SK-N-SH (cell line): ENCODE data around the gene GRPEL2. TPM values are rescaled to one million over a fixed set of nuclear protein-coding genes. Genes with fewer than 3 reads are reported as not detected.

Experiments used
- CTCF ChIA-PET: fragments of 300-600, 350-600 bp; formaldehyde crosslinking; extraction: SDS; loops from one replicate; lab custom pipeline; 2021; lab: Yijun Ruan, JAX
- POLR2A ChIA-PET: fragments of 350-600 bp; sonication (Branson Sonifier 250); formaldehyde crosslinking; extraction: SDS; loops from one replicate; lab custom pipeline; 2020; ENCODE audit warnings: antibody characterized with exemption, inconsistent platforms; lab: Yijun Ruan, JAX
- DNase-seq: peaks from one replicate; pipeline ENCODE4 v3.0.0; 2012
- H2AFZ ChIP-seq: fragments of 200-600 bp; sonication (generic); 2 replicates; pipeline ENCODE4 v1.8.1; 2016; ENCODE audit warnings: antibody characterized with exemption, mild to moderate bottlenecking, low read depth
- H3F3A ChIP-seq: fragments of 200-600 bp; sonication (generic); replicated peaks from 2 replicates; pipeline ENCODE3; 2016; ENCODE audit warnings: antibody characterized with exemption, mild to moderate bottlenecking; ENCODE audit not compliant: insufficient read depth
- H3K27ac ChIP-seq, 2 experiments: fragments of 200-500 bp in 1 of 2; fragments of 200-600 bp in 1 of 2; sonication (Bioruptor generic) in 1 of 2; sonication (generic), shearing (Covaris generic) in 1 of 2; 2 replicates each; pipeline versions ENCODE4 v1.5.1 to v1.6.1; 2014 to 2016; ENCODE audit warnings: low read depth in 2 of 2, inconsistent platforms in 1 of 2, low read length in 1 of 2, mild to moderate bottlenecking in 1 of 2, mixed read lengths in 1 of 2
- H3K27me3 ChIP-seq: fragments of 200-600 bp; sonication (generic), shearing (Covaris generic); 2 replicates; pipeline ENCODE4 v1.6.1; 2016; ENCODE audit warnings: mixed run types; ENCODE audit not compliant: insufficient read depth
- H3K36me3 ChIP-seq, 2 experiments: fragments of 200-500 bp in 1 of 2; fragments of 200-600 bp in 1 of 2; sonication (Bioruptor generic) in 1 of 2; sonication (generic) in 1 of 2; replicated peaks in 1 of 2; 2 replicates each; pipeline versions ENCODE3 to v1.5.1; 2014 to 2016; ENCODE audit warnings: low read length in 1 of 2, mild to moderate bottlenecking in 1 of 2; ENCODE audit not compliant: insufficient read depth in 2 of 2, control insufficient read depth in 1 of 2
- H3K4me1 ChIP-seq, 2 experiments: fragments of 200-500 bp in 1 of 2; fragments of 200-600 bp in 1 of 2; sonication (Bioruptor generic) in 1 of 2; sonication (generic), shearing (Covaris generic) in 1 of 2; 2 replicates each; pipeline versions ENCODE4 v1.5.1 to v1.6.1; 2014 to 2016; ENCODE audit warnings: low read depth in 1 of 2, low read length in 1 of 2, mixed run types in 1 of 2; ENCODE audit not compliant: insufficient read depth in 2 of 2, control insufficient read depth in 1 of 2
- H3K4me2 ChIP-seq: fragments of 200-600 bp; sonication (generic), shearing (Covaris generic); 2 replicates; pipeline ENCODE4 v1.6.1; 2017; ENCODE audit warnings: mixed run types
- H3K4me3 ChIP-seq, 2 experiments: fragments of 200-500 bp in 1 of 2; fragments of 200-600 bp in 1 of 2; sonication (Bioruptor generic) in 1 of 2; sonication (generic), shearing (Covaris generic) in 1 of 2; 2 replicates each; pipeline versions ENCODE4 v1.5.1 to v1.8.1; 2014 to 2016; ENCODE audit warnings: low read depth in 2 of 2, inconsistent platforms in 1 of 2, low read length in 1 of 2, mild to moderate bottlenecking in 1 of 2, mixed read lengths in 1 of 2, moderate library complexity in 1 of 2
- H3K79me2 ChIP-seq: fragments of 200-600 bp; sonication (generic); 2 replicates; pipeline ENCODE4 v1.8.1; 2017; ENCODE audit warnings: mild to moderate bottlenecking; ENCODE audit not compliant: insufficient read depth
- H3K9ac ChIP-seq: fragments of 200-600 bp; sonication (generic); 2 replicates; pipeline ENCODE4 v1.6.1; 2017; ENCODE audit warnings: mixed run types
- H3K9me2 ChIP-seq: fragments of 200-600 bp; sonication (generic); 2 replicates; pipeline ENCODE4 v1.6.1; 2017; ENCODE audit warnings: mixed run types
- H3K9me3 ChIP-seq: fragments of 200-600 bp; sonication (generic); 2 replicates; pipeline ENCODE4 v1.6.1; 2017; ENCODE audit warnings: mixed run types, mild to moderate bottlenecking, moderate library complexity
- H4K20me1 ChIP-seq: fragments of 200-600 bp; sonication (generic); 2 replicates; pipeline ENCODE4 v1.6.1; 2017; ENCODE audit warnings: mild to moderate bottlenecking, mixed run types; ENCODE audit not compliant: insufficient read depth
- ELF1 ChIP-seq: IDR thresholded peaks from 2 replicates; pipeline ENCODE4 v1.4.0; 2012
- FOSL2 ChIP-seq: IDR thresholded peaks from 2 replicates; pipeline ENCODE4 v1.4.0; 2012; ENCODE audit warnings: low read depth, mild to moderate bottlenecking, moderate library complexity, borderline replicate concordance
- GATA2 ChIP-seq: sonication (generic); formaldehyde crosslinking; IDR thresholded peaks from 2 replicates; pipeline ENCODE4 v1.5.0; 2020; ENCODE audit warnings: mild to moderate bottlenecking, missing genetic modification reagents
- MXI1 ChIP-seq: IDR thresholded peaks from 2 replicates; pipeline ENCODE4 v1.6.1; 2012; ENCODE audit warnings: mild to moderate bottlenecking, low read depth, low read length, improper control_type of control experiment
- NFIC ChIP-seq: IDR thresholded peaks from 2 replicates; pipeline ENCODE4 v1.4.0; 2012; ENCODE audit warnings: borderline replicate concordance
- RFX5 ChIP-seq: IDR thresholded peaks from 2 replicates; pipeline ENCODE4 v1.6.1; 2012; ENCODE audit warnings: mild to moderate bottlenecking, improper control_type of control experiment, low read length
- RXRA ChIP-seq: IDR thresholded peaks from 2 replicates; pipeline ENCODE4 v1.4.0; 2012; ENCODE audit warnings: low read depth, mild to moderate bottlenecking, borderline replicate concordance
- TCF12 ChIP-seq: IDR thresholded peaks from 2 replicates; pipeline ENCODE4 v1.4.0; 2012
- polyA plus RNA-seq, 3 experiments: library from polyadenylated mRNA; depleted of rRNA; stranded (reverse); fragments of >200 nt; gene quantifications; 2 replicates each; pipeline ENCODE4 v1.2.3, GENCODE V29; 2012
- TF ChIP-seq, protein P1 (sequence below): fragments of 150-350 bp; IDR thresholded peaks from 2 replicates; pipeline ENCODE4 v1.6.1; 2017; ENCODE audit warnings: antibody characterized with exemption, low read length, low read depth, borderline replicate concordance
- TF ChIP-seq, protein P2 (sequence below): fragments of 200-600 bp; sonication (generic); IDR thresholded peaks from 2 replicates; pipeline ENCODE4 v1.6.1; 2017; ENCODE audit warnings: antibody characterized with exemption, mild to moderate bottlenecking, moderate library complexity
- TF ChIP-seq, protein P3 (sequence below): fragments of 150-350 bp; IDR thresholded peaks from 2 replicates; pipeline ENCODE4 v1.6.1; 2016; ENCODE audit warnings: mild to moderate bottlenecking, low read depth, low read length

Gene GRPEL2
- polyA plus RNA-seq, 1 of the 3 experiments (the other 2 are of a cell fraction): 4.6 TPM

DNA sequence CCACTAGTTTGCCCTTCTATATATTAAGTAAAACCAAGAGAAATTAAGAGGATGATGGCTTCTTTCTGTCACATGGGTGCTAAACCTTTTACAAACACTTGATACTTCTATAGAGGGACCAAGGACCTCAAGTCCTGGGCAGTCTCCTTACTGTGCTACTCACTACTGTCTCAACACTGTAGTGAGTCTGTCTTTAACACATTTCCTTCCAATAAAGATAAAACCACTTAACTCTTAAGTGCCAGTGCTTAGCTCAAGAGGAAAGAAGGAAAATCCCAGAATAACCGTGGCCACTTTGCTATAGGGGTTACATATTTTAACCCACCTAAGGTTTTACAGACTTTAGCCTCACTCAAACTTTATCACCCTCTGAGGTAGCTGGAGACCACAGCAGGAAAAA lies 4.4 kb upstream of the GRPEL2 start (continued):
- TF ChIP-seq, protein P1, sequence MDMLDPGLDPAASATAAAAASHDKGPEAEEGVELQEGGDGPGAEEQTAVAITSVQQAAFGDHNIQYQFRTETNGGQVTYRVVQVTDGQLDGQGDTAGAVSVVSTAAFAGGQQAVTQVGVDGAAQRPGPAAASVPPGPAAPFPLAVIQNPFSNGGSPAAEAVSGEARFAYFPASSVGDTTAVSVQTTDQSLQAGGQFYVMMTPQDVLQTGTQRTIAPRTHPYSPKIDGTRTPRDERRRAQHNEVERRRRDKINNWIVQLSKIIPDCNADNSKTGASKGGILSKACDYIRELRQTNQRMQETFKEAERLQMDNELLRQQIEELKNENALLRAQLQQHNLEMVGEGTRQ: no peak
- no peak for TF ChIP-seq RXRA
- no peak for TF ChIP-seq NFIC
- TF ChIP-seq TCF12: no peak

DNA sequence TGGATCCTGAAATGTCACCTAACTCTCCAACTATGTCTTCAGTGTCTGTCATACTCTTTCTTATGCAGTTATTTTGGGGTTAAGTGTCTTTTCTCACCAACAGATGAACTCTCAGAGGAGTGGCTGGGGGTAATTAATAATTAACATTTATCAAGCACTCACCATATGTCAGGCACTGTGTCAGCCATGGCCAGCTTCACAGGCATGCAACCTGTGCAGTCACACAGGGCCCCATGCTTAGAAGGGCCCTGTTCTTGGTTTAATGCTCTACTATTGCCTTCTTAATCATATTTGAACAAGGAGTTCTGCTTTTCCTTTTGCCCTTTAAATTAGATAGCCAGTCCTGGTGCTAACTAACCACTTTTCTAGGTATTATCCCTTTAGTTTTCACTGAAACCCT lies 3.4 kb upstream of the GRPEL2 start:
- ChIA-PET POLR2A (interaction anchor here (0.9 kb wide), 1 partner anchor 22 kb away, joined by 3 read pairs; no protein-coding TSS in a partner anchor), CTCF (interaction anchor here (0.9 to 1.7 kb wide), 6 partner anchors 17 to 101 kb away, joined by 3 to 6 read pairs (median 4); no protein-coding TSS in a partner anchor)
- Histone ChIP-seq H3K4me3 (no peak overlapping the region), H3K4me2 (no peak overlapping the region), H3F3A (peaks cover 6% of the 10 kb centered on the region), H3K27ac (no peak overlapping the region), H3K79me2 (peaks cover 15% of the 10 kb centered on the region), H3K27me3 (no peaks in the 10 kb centered on the region), H3K9me2 (no peaks in the 10 kb centered on the region), H4K20me1 (no peaks in the 10 kb centered on the region), H3K9ac (no peak overlapping the region), H3K36me3 (no peaks in the 10 kb centered on the region), H2AFZ (no peak overlapping the region), H3K9me3 (no peaks in the 10 kb centered on the region), H3K4me1 (peaks cover 0 to under 1% of the 10 kb centered on the region in 2 experiments; a peak in 1 of 4 replicates)
- TF ChIP-seq, protein P2, sequence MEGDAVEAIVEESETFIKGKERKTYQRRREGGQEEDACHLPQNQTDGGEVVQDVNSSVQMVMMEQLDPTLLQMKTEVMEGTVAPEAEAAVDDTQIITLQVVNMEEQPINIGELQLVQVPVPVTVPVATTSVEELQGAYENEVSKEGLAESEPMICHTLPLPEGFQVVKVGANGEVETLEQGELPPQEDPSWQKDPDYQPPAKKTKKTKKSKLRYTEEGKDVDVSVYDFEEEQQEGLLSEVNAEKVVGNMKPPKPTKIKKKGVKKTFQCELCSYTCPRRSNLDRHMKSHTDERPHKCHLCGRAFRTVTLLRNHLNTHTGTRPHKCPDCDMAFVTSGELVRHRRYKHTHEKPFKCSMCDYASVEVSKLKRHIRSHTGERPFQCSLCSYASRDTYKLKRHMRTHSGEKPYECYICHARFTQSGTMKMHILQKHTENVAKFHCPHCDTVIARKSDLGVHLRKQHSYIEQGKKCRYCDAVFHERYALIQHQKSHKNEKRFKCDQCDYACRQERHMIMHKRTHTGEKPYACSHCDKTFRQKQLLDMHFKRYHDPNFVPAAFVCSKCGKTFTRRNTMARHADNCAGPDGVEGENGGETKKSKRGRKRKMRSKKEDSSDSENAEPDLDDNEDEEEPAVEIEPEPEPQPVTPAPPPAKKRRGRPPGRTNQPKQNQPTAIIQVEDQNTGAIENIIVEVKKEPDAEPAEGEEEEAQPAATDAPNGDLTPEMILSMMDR: no peak
- TF ChIP-seq ELF1: no peak
- TF ChIP-seq MXI1: no peak
- TF ChIP-seq RXRA: no peak
- no peak for TF ChIP-seq GATA2 (CRISPR knock-in tag)
- no peak for TF ChIP-seq FOSL2
- TF ChIP-seq, protein P3, sequence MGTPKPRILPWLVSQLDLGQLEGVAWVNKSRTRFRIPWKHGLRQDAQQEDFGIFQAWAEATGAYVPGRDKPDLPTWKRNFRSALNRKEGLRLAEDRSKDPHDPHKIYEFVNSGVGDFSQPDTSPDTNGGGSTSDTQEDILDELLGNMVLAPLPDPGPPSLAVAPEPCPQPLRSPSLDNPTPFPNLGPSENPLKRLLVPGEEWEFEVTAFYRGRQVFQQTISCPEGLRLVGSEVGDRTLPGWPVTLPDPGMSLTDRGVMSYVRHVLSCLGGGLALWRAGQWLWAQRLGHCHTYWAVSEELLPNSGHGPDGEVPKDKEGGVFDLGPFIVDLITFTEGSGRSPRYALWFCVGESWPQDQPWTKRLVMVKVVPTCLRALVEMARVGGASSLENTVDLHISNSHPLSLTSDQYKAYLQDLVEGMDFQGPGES: no peak
- no peak for TF ChIP-seq RFX5
- no peak for DNase-seq
